ENCODE results near the gene DUSP10.
A peak's percentile ranks its signal among the peaks of the same experiment; 100 is the strongest.

DUSP10 gene

GRCh38 chr1:221711656-221712055, 30.2 kb downstream of the DUSP10 start:
- no peaks in the 10 kb centered on the region for H3K27me3 ChIP-seq (ENCODE audit: insufficient read depth, poor library complexity, severe bottlenecking)
- H3K27ac ChIP-seq (replicated peaks): peak overlapping the region; percentile 91
- H3K4me3 ChIP-seq (replicated peaks; ENCODE audit: insufficient read depth, low read length): no peak overlapping the region
- DNase-seq (ENCODE audit: low read depth in 1 of 2, low spot score in 1 of 2): no peak
- TF ChIP-seq GABPA (IDR thresholded peaks at IDR 0.05; ENCODE audit: low read depth): no peak
- TF ChIP-seq SPI1 (IDR thresholded peaks at IDR 0.05; ENCODE audit: borderline replicate concordance, low read depth): no peak
- no peak for TF ChIP-seq POLR2AphosphoS5 (IDR thresholded peaks at IDR 0.05; ENCODE audit: low read depth)
- no peak for TF ChIP-seq REST (IDR thresholded peaks at IDR 0.05; ENCODE audit: insufficient replicate concordance, low read depth)
- TF ChIP-seq, protein P1, sequence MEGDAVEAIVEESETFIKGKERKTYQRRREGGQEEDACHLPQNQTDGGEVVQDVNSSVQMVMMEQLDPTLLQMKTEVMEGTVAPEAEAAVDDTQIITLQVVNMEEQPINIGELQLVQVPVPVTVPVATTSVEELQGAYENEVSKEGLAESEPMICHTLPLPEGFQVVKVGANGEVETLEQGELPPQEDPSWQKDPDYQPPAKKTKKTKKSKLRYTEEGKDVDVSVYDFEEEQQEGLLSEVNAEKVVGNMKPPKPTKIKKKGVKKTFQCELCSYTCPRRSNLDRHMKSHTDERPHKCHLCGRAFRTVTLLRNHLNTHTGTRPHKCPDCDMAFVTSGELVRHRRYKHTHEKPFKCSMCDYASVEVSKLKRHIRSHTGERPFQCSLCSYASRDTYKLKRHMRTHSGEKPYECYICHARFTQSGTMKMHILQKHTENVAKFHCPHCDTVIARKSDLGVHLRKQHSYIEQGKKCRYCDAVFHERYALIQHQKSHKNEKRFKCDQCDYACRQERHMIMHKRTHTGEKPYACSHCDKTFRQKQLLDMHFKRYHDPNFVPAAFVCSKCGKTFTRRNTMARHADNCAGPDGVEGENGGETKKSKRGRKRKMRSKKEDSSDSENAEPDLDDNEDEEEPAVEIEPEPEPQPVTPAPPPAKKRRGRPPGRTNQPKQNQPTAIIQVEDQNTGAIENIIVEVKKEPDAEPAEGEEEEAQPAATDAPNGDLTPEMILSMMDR (IDR thresholded peaks at IDR 0.05; ENCODE audit: insufficient read depth, low read length): no peak

DNA sequence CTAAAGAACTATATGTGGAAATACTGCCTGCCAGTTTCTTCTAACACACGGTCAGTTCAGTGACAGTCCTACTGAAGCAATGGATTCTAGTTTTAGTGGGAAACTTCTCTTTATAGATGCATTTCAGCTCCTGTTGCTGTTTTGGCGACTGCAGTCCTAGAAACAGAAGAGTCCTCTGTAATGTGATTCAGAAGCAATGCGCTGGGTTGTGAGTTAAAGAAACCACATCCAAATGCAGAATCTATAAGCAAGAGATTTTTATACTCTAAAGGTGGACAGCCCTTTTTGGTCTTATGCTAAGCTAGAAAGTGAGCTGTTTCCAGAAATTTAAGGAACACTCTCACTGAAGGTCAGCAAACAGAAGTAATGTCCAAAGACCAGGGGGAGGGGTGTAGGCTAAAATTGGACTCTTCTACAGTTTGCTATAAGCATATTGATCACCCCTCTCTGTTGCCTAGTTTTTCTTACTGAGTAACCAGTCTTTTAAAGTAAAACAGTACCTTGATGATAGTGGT, 30.8 kb downstream of the DUSP10 start:
- no peak overlapping the region for H3K4me3 ChIP-seq (replicated peaks; ENCODE audit: insufficient read depth, low read length)
- no peak for TF ChIP-seq POLR2AphosphoS5 (IDR thresholded peaks at IDR 0.05; ENCODE audit: low read depth)
- TF ChIP-seq, protein P1 (IDR thresholded peaks at IDR 0.05; ENCODE audit: insufficient read depth, low read length): no peak
- TF ChIP-seq REST (IDR thresholded peaks at IDR 0.05; ENCODE audit: insufficient replicate concordance, low read depth): no peak
- TF ChIP-seq GABPA (IDR thresholded peaks at IDR 0.05; ENCODE audit: low read depth): no peak
- TF ChIP-seq SPI1 (IDR thresholded peaks at IDR 0.05; ENCODE audit: borderline replicate concordance, low read depth): no peak
- peak overlapping the region; percentile 91 for H3K27ac ChIP-seq (replicated peaks)
- no peaks in the 10 kb centered on the region for H3K27me3 ChIP-seq (ENCODE audit: insufficient read depth, poor library complexity, severe bottlenecking)
- no peak for DNase-seq (ENCODE audit: low read depth in 1 of 2, low spot score in 1 of 2)

GRCh38 chr1:221709854-221710253, 32.0 kb downstream of the DUSP10 start:
- Histone ChIP-seq H3K27me3 (ENCODE audit: insufficient read depth, poor library complexity, severe bottlenecking) (no peaks in the 10 kb centered on the region), H3K4me3 (replicated peaks; ENCODE audit: insufficient read depth, low read length) (no peak overlapping the region), H3K27ac (replicated peaks) (peak overlapping the region; percentile 91)
- no peak for TF ChIP-seq REST (IDR thresholded peaks at IDR 0.05; ENCODE audit: insufficient replicate concordance, low read depth)
- no peak for TF ChIP-seq GABPA (IDR thresholded peaks at IDR 0.05; ENCODE audit: low read depth)
- TF ChIP-seq, protein P1 (IDR thresholded peaks at IDR 0.05; ENCODE audit: insufficient read depth, low read length): no peak
- TF ChIP-seq SPI1 (IDR thresholded peaks at IDR 0.05; ENCODE audit: borderline replicate concordance, low read depth): no peak
- DNase-seq (ENCODE audit: low read depth in 1 of 2, low spot score in 1 of 2): no peak

Measured in HL-60 (cell line).